GM21528 (cell line): ENCODE data around the gene PCK2.

Source experiments
- ATAC-seq: cut with Tn5 transposase; IDR thresholded peaks from one replicate; pipeline ENCODE4 v1.9.1; 2021; ENCODE audit warnings: mild to moderate bottlenecking, moderate library complexity; ENCODE audit not compliant: unreplicated experiment, low FRiP score

The PCK2 gene

DNA sequence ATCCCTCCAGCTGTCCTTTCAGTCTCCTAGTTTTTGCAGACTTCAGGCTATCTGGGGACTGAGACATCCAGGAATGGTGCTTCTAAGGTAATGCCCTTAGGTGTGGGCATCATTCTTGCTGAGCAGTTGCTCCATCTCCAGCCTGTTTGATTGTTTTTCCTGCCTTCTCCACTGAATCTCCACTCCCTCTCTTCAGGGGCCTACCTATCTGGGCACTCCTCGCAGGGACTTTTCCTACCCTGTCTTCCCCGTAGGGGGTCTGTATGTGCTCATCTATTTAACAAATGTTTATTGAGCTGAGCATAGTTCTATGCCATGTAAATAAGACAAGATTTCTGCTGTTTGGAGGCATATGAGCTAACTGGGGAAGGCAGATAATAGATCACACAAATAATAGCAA is 38.9 kb downstream of the PCK2 start:
- no peak for ATAC-seq

DNA sequence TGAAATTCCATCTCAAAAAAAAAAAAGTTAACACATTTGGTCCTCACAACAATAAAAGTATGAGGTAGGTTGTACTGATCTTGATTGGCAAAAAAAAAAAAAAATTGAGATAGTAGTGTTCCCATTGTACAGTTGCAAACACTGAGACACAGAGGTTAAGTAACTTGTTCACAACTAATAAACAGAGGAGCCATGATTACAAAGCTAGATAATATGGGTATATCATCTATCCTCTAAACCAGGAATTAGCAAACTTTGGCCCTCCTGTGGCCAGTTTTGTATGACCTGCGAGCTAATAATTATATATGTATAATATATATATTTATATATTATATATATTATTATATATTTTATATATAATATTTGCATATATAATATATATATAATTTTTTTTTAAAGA is 39.6 kb downstream of the PCK2 start:
- no peak for ATAC-seq

DNA sequence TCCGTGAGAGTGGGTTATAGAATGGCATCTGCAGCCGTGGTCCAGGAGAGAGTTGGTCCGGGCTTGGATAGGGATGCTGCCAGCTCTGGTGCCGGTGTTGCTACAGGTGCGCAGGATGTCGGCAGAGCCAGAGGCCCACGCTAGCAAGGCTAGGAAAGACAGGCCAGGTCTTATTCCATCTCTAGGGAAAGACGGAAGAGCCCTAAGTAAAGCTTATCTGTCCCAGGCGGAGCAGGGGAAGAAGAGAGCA is 41.4 kb downstream of the PCK2 start:
- peak; percentile 2 for ATAC-seq

DNA sequence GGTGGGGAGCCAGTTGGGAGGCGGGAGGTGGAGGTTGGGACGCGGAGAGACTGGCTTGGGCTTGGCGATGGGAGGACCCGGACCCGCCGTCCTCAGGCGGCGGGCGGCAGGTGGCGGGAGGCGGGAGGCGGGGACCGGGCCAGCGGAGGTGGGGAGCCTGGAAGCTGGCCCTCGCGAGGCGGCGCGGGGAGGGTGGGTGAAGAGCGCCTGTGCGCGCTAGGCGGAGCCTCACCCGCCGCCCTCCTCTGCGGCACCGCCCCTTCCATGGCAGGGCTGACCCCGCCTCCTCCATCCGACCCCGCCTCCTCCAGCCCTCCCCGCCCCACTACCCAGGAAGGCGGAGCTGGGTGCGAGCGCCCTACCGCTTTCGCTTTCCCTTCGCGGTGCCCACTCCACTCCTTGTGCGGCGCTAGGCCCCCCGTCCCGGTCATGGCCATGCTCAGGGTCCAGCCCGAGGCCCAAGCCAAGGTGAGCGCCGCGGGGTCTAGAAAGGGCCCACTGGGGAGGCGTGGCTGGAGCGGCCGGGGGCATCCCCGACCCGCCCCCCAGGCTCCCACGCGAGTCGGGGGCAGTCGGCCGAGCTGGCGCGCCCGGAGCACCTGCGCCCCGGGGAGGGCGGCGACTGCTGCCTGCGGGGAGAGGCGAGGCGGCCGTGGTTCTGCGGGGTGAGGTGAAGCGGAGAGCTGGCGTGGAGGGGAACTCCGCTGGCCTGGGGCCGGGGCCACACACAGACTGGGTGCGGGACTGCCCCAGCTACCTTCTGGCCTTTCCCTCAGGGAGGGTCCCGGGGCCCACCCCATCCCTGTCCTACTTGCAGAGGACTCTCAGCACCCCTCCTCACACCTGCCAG is 41.9 kb downstream of the PCK2 start, which contains the start of gene PSME1:
TSS of gene PSME1 (plus strand) at position 361 of the 850 bp plus-strand sequence. CDS start at position 430, 69 bp downstream.
- ATAC-seq: peak; percentile 80

DNA sequence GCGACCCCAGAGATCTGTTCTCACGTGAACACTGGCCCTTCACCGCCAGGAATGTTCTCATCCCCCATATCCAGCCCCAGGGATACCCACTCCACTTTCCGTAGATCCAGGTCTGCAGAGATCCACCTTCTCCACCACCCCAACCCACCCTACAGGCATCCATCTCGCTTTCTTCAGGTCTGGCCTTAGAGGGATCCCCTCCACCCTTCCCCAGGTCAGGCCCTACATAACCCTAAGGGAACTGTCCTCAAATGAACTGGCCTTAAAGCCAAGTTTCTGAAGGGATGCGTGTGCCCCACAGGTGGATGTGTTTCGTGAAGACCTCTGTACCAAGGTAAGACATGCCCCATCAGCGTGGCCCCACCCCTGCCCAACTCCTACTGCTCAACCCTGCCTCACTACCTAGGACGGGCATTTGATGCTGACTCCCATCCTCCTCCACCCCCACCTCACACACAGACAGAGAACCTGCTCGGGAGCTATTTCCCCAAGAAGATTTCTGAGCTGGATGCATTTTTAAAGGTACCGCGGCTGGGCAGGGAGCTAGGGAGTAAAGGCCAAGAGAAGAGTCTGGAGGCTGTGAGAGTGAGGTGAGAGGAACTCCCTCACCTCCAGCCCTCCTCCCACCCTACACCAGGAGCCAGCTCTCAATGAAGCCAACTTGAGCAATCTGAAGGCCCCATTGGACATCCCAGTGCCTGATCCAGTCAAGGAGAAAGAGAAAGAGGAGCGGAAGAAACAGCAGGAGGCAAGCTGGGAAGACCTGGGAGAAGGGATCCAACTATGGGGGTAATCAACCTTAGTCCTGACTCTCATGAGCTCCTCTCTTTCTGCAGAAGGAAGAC is 42.8 kb downstream of the PCK2 start:
- no peak for ATAC-seq

DNA sequence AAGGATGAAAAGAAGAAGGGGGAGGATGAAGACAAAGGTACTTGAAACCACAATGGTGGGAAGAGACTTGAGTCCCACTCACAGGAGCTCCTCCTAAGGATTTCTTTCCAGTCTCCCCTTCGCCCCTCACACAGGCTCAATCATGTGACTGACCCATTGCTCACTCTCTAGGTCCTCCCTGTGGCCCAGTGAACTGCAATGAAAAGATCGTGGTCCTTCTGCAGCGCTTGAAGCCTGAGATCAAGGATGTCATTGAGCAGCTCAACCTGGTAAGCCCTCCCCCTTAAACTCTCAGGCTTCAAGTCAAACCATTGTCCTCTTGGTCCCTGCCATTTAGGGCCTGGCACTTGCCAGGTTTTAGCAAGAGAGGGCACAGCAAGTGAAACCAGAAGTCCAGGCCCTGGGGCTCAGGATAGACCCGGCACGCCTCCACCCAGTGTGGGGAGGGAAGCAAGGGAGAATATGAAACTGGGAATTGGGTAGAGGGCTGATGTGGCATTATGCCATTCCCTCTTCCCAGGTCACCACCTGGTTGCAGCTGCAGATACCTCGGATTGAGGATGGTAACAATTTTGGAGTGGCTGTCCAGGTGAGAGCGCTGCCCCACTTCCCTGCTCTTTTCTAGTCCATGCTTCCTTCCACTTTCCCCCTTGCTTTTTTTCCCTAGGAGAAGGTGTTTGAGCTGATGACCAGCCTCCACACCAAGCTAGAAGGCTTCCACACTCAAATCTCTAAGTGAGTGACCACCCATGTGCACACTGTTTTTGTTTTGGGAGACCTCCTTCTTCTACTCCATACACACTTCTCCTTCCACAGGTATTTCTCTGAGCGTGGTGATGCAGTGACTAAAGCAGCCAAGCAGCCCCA is 43.7 kb downstream of the PCK2 start:
- no peak for ATAC-seq

DNA sequence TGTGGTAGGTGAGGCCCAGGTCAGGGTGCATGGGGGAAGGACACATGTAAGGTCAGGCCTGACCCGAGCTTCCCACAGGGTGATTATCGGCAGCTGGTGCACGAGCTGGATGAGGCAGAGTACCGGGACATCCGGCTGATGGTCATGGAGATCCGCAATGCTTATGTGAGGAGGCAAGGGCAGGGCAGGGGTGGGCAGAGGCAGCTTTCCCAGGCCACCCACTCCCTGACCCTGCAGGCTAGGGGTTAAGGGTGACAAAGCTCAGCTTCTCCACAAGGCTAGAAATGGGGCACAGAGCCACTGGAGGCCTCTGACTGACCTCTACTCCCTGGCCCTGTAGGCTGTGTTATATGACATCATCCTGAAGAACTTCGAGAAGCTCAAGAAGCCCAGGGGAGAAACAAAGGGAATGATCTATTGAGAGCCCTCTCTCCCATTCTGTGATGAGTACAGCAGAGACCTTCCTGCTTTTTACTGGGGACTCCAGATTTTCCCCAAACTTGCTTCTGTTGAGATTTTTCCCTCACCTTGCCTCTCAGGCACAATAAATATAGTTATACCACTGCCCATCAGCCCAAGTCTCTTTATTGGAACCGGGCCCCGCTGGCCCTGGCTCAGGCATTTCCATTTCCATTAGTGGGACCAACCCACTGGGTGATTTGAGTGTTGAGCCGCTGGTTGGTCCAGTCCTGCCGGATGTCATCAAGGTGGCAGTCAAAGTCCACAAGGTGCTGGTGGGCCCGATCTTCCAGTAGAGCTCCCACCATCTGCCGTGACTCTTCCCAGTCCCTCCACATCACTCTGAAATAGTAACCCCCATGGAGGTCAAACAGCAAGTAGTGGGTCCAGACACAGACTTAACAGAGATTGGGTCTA is 44.5 kb downstream of the PCK2 start:
- no peak for ATAC-seq

DNA sequence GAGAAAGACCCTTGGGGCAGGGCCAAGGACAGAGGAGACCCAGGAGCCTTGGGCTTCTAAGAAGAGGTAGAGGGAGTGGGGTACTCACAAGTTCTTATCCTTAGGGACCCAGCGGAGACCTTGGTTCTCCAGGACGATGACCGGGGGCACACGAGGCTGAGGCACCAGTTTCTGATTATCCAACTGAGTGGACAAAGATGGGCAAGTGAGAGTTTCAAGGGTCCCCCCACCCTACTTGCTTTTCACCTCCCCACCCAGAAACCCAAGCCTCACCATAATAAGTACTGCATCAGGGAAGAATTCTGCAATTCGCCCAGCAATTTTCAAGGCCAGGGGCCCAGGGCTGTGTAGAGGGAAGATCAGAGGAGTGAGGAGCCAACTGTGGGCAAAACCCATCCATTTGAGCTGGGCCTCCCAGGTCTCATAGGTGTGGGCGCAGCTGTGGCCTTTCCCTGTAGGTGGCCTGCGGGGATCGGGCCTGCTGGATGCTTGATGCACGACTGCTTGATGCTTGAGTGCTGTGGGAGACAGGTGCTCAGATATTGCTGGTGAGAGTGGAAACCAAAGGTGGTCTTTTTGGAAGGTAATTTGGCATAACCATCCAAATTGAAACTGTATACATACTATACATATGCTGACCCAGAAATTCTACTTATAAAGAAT is 45.3 kb downstream of the PCK2 start:
- ATAC-seq: no peak

DNA sequence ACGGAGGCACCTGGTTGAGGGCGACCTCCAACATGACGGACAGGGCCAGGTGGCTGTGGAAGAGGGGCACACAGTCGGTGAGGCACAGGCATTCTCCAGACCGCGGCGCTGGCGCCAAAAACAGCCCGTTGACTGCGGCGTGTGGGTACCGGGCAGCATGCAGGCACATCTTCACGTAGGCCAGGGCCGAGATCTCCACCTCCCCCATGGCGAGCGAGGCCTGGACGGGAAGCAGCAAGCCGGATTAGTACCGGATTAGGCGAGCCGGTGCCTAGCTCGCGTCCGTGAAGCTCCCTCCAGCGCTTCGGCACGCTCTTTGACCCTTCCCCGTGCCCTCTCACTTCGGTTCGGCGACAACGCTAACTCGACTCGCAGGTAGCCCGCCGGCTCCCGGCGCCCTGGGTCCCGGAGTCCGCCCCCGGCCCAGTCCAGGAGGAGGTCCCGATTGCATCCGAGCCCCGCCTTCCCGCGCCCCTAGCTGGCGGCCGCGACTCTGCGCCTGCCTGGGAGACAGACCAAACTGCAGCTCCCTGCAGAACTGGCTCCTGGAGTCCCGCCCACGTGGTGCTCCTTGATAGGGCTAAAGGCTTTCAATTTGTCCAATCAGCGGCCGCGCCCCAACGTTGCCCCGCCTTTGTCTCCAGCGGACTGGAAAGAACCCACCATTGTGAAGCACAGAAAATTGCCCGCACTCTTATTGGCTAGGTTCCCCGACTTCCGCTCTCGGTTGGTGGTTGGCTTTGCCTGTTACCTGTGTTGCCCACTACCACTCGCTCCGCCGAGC is 47.2 kb downstream of the PCK2 start, which contains the start of gene EMC9:
TSS of gene EMC9 (minus strand) at position 495 of the 784 bp plus-strand sequence. CDS start at position 208, 287 bp downstream.
- ATAC-seq: peak; percentile 85

DNA sequence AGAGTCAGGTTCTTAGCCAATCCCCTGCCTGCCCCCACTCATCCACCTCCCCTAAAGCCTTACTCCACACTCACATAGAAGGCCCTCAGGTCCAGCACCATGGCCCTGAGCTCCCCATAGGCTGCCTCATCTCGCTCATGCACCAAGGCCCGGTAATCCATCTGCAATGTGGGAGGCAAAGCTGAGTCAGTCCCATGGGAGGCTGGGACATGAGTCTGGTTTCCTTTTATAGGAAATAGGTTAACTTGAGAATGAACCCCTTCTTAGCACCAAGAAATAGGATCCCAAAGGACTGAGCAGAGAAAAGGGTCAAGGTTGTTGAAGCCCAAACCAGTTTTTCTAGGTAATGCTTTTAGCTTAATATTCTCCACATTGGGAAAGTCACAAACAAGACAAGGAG is 49.4 kb downstream of the PCK2 start:
- ATAC-seq: no peak

DNA sequence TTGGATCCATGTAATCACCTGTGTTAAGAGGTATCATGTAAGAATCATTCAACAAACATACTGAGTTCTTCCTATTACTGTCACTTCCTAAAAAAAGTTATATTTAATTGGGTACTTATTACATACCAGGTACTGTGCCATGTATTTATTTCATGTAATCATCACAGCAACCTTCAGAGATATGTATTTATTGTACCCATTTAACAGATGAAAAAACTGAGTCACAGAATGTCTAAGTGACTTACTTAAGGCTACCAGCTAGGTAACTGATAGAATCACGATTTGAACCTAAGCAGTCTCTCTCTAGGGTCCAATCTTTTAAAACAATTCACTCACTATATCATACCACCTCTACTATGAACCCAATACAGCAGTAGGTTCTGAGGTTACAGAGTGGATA is 50.3 kb downstream of the PCK2 start:
- no peak for ATAC-seq

DNA sequence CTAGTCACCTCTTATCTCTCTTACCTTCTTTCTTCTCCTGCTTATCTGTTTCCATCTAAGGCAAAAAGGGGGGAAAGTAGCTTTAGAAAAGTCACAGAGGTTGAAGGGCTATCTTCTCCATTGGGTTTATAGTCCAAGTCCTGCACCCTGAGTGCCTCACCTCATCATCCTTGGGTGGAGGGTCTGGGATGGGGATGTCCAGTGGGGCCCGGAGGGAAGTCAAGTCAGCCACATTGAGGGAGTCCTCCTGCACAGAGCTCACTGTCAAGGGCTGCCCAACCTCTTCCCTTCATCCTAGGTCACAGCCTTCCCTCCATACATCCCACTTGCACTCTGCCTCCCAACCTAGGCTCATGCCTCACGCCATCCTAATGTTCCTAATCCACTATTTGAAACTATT is 51.1 kb downstream of the PCK2 start:
- no peak for ATAC-seq

DNA sequence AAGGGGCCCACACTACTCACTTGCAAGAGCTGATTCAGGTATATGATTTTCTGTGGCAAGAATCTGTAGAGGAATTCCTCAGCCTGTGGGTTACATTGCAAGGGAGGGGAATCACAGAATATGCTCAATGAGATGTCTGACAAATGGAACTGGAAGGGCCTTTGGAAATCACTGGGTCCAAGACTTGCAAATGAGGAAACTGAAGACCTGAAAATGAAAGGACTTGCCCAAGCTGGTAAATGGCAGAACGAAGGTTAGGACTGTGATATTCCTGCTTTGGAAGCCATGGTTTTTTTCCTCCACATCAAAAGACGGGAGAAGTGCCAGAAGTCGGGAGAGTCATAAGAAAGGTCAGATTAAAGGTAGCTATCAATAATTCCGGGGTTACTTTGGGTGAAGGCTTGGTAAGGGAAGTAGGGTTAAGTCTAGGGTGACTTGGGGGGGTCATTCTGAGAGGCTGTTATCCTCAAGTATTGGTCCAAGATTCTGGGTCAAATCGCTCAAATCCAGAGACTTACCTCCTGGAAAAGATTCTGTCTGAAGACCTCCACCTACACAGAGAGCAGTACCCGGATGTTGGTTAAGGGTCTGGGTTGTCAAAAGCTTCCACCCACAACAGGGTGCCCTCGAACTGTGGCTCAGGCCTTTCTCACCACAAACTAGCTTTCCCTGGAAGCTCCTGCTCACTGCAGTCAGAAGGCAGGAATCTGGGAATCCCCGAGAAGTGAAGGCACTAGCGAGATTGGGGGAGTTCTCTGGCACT is 51.8 kb downstream of the PCK2 start:
- ATAC-seq: no peak

DNA sequence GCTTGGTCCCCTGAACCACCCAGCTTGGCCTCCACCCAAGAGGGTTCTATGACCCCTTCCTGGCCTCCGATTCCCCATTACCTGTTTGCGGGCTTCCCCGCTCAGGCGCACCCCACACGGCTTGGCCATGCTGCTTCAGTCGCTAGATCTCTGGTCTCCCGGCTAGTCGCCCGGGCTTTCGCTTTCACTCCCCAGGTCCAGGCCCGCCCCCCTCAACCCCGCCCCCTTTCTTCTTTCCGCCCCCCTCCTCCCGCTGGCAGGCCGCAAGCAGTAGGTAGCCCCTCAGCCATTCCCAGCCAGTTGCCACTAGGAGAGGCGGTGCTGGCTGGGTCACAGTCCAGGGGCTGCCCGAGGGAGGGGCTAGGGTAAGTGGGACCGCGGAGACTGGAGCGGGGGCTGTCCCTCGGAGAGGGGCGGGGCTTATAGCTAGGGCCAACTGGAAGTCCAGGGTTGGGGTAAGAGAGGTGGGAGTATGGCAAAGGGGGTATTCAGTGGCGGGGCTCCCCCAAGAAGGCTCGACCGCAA is 52.4 kb downstream of the PCK2 start, which contains the start of gene PSME2:
TSS of gene PSME2 (minus strand) at position 158 of the 525 bp plus-strand sequence. CDS start at position 129, 29 bp downstream.
- ATAC-seq: peak; percentile 67

DNA sequence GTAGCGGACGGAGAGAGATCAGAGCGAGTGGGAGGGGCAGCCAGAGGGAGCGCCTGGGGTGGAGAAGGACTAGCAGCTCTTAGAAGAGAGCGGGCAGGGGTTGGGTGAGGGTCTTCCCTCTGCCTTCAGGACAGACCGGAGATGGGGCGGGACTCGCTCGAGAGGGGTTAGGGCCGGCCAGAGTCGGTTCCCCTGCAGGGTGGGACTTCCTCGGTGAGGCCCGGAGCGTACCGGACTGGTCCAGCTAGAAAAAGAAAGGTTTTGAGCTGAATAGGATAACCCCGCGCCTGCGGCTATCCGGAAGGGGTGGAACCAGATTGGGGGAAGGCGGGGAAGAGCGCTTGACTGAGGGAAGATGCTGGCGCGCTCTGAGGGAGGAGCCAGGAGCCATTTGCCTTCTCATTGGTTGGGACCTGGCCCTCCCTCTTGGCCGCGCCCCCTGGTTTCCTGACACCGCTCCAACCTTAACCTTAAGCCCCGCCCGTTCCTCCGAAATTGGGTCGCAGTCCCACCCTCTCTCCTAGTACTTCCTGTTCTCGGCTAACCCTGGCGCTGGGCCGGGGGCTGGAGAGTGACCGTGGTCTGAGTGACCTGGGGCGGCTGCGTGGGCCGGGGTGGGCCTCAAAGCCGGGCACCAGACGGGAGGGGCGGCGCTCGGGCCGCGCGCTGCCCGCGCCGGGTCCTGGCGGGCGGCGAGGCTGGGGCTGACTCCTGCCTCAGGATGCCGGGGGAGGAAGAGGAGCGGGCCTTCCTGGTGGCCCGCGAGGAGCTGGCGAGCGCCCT is 53.1 kb downstream of the PCK2 start, which contains the start of gene RNF31:
TSS of gene RNF31 (plus strand) at position 521 of the 783 bp plus-strand sequence. CDS start at position 722, 201 bp downstream.
- ATAC-seq: peak; percentile 78

DNA sequence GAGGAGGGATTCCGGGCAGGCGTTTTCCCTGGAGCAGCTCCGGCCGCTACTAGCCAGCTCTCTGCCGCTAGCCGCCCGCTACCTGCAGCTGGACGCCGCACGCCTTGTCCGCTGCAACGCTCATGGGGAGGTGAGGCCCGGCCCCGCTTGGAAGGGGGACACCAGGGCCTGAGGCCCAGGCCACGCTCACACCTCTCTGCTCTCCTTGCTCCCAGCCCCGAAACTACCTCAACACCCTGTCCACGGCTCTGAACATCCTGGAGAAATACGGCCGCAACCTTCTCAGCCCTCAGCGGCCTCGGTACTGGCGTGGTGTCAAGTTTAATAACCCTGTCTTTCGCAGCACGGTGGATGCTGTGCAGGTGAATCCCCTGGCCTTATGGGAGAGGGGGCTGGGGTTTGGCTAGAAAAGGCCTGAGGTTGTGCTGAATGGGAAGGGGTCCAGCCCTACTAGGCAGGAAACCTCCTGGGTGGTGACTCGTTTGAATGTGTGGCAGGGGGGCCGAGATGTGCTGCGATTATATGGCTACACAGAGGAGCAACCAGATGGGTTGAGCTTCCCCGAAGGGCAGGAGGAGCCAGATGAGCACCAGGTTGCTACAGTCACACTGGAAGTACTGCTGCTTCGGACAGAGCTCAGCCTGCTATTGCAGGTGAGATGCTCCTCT is 53.8 kb downstream of the PCK2 start:
- ATAC-seq: no peak
